ENCODE results near the gene PCNP.

GRCh38 chr3:101527906-101528305 lies 46.1 kb upstream of the PCNP start:
- TF ChIP-seq EZH2 (IDR thresholded peaks at IDR 0.05; ENCODE audit: borderline replicate concordance, insufficient read depth, low read depth, low read length, poor library complexity, severe bottlenecking) (no peak), CTCF (IDR thresholded peaks at IDR 0.05) (no peak)
